ENCODE data around the gene PHACTR2. TPM values are rescaled to one million over a fixed set of nuclear protein-coding genes. Genes with fewer than 3 reads are reported as not detected.

PHACTR2 gene
- total RNA-seq, 2 experiments from 2014 or later, result 19.6 to 25.0 TPM

- no peak for TF ChIP-seq CTCF (IDR thresholded peaks at IDR 0.05)
- peaks cover 0 to 5% of the 10 kb centered on the region in 2 experiments for H3K9me3 ChIP-seq (ENCODE audit: control insufficient read depth in 1 of 2, insufficient read depth in 1 of 2, low read length in 2 of 2)
- H3K4me3 ChIP-seq (ENCODE audit: low read length), result no peak overlapping the region
- Mint-ChIP-seq H3K36me3 (ENCODE audit: low read depth) (peaks cover 98% of the 10 kb centered on the region), H3K27ac (no peak overlapping the region), H3K9me3 (peaks cover 5% of the 10 kb centered on the region), H3K4me3 (no peak overlapping the region), H3K27me3 (no peaks in the 10 kb centered on the region), H3K4me1 (ENCODE audit: low read depth) (peaks cover 21% of the 10 kb centered on the region)
- intact Hi-C loops (cut with DNase I, micrococcal nuclease), result no loop called here
- no peaks in the 10 kb centered on the region for H3K4me1 ChIP-seq (ENCODE audit: insufficient read depth, low read length)
- DNase-seq (no peak), ATAC-seq (ENCODE audit: poor library complexity) (no peak)
- ChIA-PET CTCF (no interaction called here), POLR2A (no interaction called here)
- no peak overlapping the region for H3K27ac ChIP-seq (ENCODE audit: low read depth in 1 of 2, low read length in 2 of 2)
- no peaks in the 10 kb centered on the region for H3K27me3 ChIP-seq (ENCODE audit: control insufficient read depth in 1 of 2, insufficient read depth in 2 of 2, low read length in 2 of 2)
- peaks cover 72% of the 10 kb centered on the region for H3K36me3 ChIP-seq (ENCODE audit: insufficient read depth, low read length)
These were observed 179.9 kb downstream of the PHACTR2 start for GRCh38 chr6:143857651-143858050.

DNA sequence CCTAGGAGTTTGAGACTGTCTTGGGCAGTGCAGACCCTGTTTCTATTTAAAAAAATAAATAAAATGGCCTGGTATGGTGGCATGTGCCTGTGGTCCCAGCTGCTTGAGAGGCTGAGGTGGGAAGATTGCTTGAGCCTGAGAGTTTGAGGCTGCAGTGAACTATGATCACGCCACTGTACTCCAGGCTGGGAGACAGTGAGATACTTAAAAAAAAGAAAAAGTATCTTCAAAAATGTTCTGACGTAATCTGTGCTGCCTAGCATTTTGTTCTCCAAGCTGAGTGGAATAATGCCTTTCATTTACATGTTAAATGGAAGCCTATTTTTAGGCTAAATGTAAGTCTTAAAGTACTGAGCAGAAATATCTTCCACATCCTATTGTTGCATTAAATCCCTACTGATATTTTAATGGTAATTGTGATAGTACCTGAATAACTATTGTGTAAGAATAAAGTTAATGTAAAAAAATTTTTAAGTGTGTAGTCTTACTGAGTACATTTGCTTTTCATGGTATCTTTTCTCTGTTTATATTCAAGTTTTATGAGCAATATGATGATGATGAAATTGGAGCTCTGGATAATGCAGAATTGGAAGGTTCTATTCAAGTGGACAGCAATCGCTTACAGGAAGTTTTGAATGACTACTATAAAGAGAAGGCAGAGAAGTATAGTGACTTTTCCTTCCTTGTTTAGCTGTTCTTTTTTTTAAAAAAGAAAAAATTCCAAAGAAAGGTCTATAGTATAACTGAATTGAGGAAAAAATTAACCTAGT is 182.3 kb downstream of the PHACTR2 start:
- Mint-ChIP-seq H3K27me3 (no peaks in the 10 kb centered on the region), H3K4me3 (no peak overlapping the region), H3K36me3 (ENCODE audit: low read depth) (peaks cover 97% of the 10 kb centered on the region), H3K9me3 (peaks cover 5% of the 10 kb centered on the region), H3K27ac (no peak overlapping the region), H3K4me1 (ENCODE audit: low read depth) (peaks cover under 1% of the 10 kb centered on the region)
- H3K4me3 ChIP-seq (ENCODE audit: low read length), result no peak overlapping the region
- H3K27me3 ChIP-seq (ENCODE audit: control insufficient read depth in 1 of 2, insufficient read depth in 2 of 2, low read length in 2 of 2), result no peaks in the 10 kb centered on the region
- no peak for ATAC-seq (ENCODE audit: poor library complexity)
- H3K27ac ChIP-seq (ENCODE audit: low read depth in 1 of 2, low read length in 2 of 2), result no peak overlapping the region
- intact Hi-C loops (cut with DNase I, micrococcal nuclease), result no loop called here
- no peaks in the 10 kb centered on the region for H3K4me1 ChIP-seq (ENCODE audit: insufficient read depth, low read length)
- no peak for DNase-seq
- CTCF ChIA-PET, result interaction anchor here (0.7 kb wide), 1 partner anchor 127 kb away, joined by 3 read pairs; no protein-coding TSS in a partner anchor
- POLR2A ChIA-PET, result interaction anchor here (0.7 to 1.0 kb wide), 3 partner anchors 17 to 613 kb away, joined by 3 to 4 read pairs (median 3); partner anchors contain the start of gene LTV1
- peaks cover 0 to 5% of the 10 kb centered on the region in 2 experiments for H3K9me3 ChIP-seq (ENCODE audit: control insufficient read depth in 1 of 2, insufficient read depth in 1 of 2, low read length in 2 of 2)
- TF ChIP-seq CTCF (IDR thresholded peaks at IDR 0.05), result no peak
- H3K36me3 ChIP-seq (ENCODE audit: insufficient read depth, low read length), result peaks cover 89% of the 10 kb centered on the region

GRCh38 chr6:143863771-143864170 is 186.0 kb downstream of the PHACTR2 start:
- ATAC-seq (ENCODE audit: poor library complexity), result no peak
- POLR2A ChIA-PET, result interaction anchor here (1.1 kb wide), 1 partner anchor 21 kb away, joined by 3 read pairs; the partner anchor contains the start of gene LTV1
- TF ChIP-seq CTCF (IDR thresholded peaks at IDR 0.05), result no peak
- Histone ChIP-seq H3K36me3 (ENCODE audit: insufficient read depth, low read length) (peaks cover 58% of the 10 kb centered on the region), H3K27me3 (ENCODE audit: control insufficient read depth in 1 of 2, insufficient read depth in 2 of 2, low read length in 2 of 2) (no peaks in the 10 kb centered on the region), H3K9me3 (ENCODE audit: control insufficient read depth in 1 of 2, insufficient read depth in 1 of 2, low read length in 2 of 2) (no peaks in the 10 kb centered on the region), H3K27ac (ENCODE audit: low read depth in 1 of 2, low read length in 2 of 2) (no peak overlapping the region), H3K4me1 (ENCODE audit: insufficient read depth, low read length) (no peaks in the 10 kb centered on the region), H3K4me3 (ENCODE audit: low read length) (no peak overlapping the region)
- Mint-ChIP-seq H3K4me1 (ENCODE audit: low read depth) (no peaks in the 10 kb centered on the region), H3K36me3 (ENCODE audit: low read depth) (peaks cover 91% of the 10 kb centered on the region), H3K27me3 (no peaks in the 10 kb centered on the region), H3K9me3 (peaks cover 9% of the 10 kb centered on the region), H3K27ac (no peak overlapping the region), H3K4me3 (no peak overlapping the region)
- intact Hi-C loops (cut with DNase I, micrococcal nuclease), result no loop called here
- DNase-seq, result no peak
- CTCF ChIA-PET, result no interaction called here

Data from CD4-positive, alpha-beta T cell (primary cell).